Liver (tissue), 9 donors: Measurements from ENCODE around the gene FAM118A. TPM values are rescaled to one million over a fixed set of nuclear protein-coding genes. Genes with fewer than 3 reads are reported as not detected.
A peak's percentile ranks its signal among the peaks of the same experiment; 100 is the strongest.

Experiments
- DNase-seq: peaks from one replicate; pipeline ENCODE4 v3.0.0-alpha.2; 2017; ENCODE audit warnings: low spot score
- H3K27ac ChIP-seq, 2 donors: one replicate each; pipeline ENCODE4 v1.7.0; 2013; ENCODE audit warnings: inconsistent platforms in 2 of 2, low read length in 2 of 2, control low read depth in 1 of 2, low read depth in 1 of 2, mild to moderate bottlenecking in 1 of 2
- H3K27me3 ChIP-seq, 4 donors: one replicate each; pipeline versions ENCODE4 v1.6.1 to v1.7.0; 2013; ENCODE audit warnings: low read length in 3 of 4, inconsistent platforms in 1 of 4, mild to moderate bottlenecking in 1 of 4, moderate library complexity in 1 of 4; ENCODE audit not compliant: control insufficient read depth in 4 of 4, insufficient read depth in 4 of 4
- H3K36me3 ChIP-seq, 4 donors: one replicate each; pipeline versions ENCODE4 v1.6.1 to v1.7.0; 2013; ENCODE audit warnings: low read length in 3 of 4, mild to moderate bottlenecking in 3 of 4, low read depth in 1 of 4, moderate library complexity in 1 of 4; ENCODE audit not compliant: control insufficient read depth in 4 of 4, insufficient read depth in 3 of 4
- H3K4me1 ChIP-seq, 4 donors: one replicate each; pipeline versions ENCODE4 v1.6.1 to v1.7.0; 2013; ENCODE audit warnings: low read length in 3 of 4, mild to moderate bottlenecking in 3 of 4, moderate library complexity in 1 of 4; ENCODE audit not compliant: control insufficient read depth in 4 of 4, insufficient read depth in 4 of 4
- H3K4me3 ChIP-seq, 3 donors: one replicate each; pipeline versions ENCODE4 v1.6.1 to v1.7.0; 2013; ENCODE audit warnings: low read length in 3 of 3, control low read depth in 1 of 3, low read depth in 1 of 3, mild to moderate bottlenecking in 1 of 3
- H3K9ac ChIP-seq, 2 donors: one replicate each; pipeline ENCODE4 v1.7.0; 2013; ENCODE audit warnings: low read length in 2 of 2, mild to moderate bottlenecking in 2 of 2, moderate library complexity in 2 of 2, control low read depth in 1 of 2, low read depth in 1 of 2
- H3K9me3 ChIP-seq, 4 donors: one replicate each; pipeline versions ENCODE4 v1.6.1 to v1.7.0; 2013; ENCODE audit warnings: low read length in 3 of 4; ENCODE audit not compliant: control insufficient read depth in 4 of 4
- ATF3 ChIP-seq: IDR thresholded peaks from 2 replicates; pipeline ENCODE4 v1.6.1; 2016; ENCODE audit warnings: antibody characterized with exemption
- CTCF ChIP-seq: fragments of 150-350 bp; IDR thresholded peaks from 2 replicates; pipeline ENCODE4 v1.5.1; 2017; ENCODE audit warnings: improper control_type of control experiment, low read depth, low read length; ENCODE audit not compliant: missing input control
- EGR1 ChIP-seq, 2 donors: IDR thresholded peaks; 2 replicates each; pipeline ENCODE4 v1.6.1; 2016 to 2018; ENCODE audit warnings: antibody characterized with exemption in 2 of 2, low read depth in 2 of 2
- FOXA1 ChIP-seq: IDR thresholded peaks from 2 replicates; pipeline ENCODE4 v1.6.1; 2016; ENCODE audit warnings: antibody characterized with exemption
- FOXA2 ChIP-seq: IDR thresholded peaks from 2 replicates; pipeline ENCODE4 v1.6.1; 2016; ENCODE audit warnings: antibody characterized with exemption
- GABPA ChIP-seq, 2 donors: IDR thresholded peaks in 1 of 2; conservative IDR thresholded peaks in 1 of 2; 2 replicates each; pipeline ENCODE4 v1.6.1; 2016; ENCODE audit warnings: antibody characterized with exemption in 2 of 2, mild to moderate bottlenecking in 1 of 2, moderate library complexity in 1 of 2
- HNF4A ChIP-seq, 2 donors: conservative IDR thresholded peaks; 2 replicates each; pipeline ENCODE4 v1.6.1; 2016; ENCODE audit warnings: antibody characterized with exemption in 2 of 2, mild to moderate bottlenecking in 2 of 2
- HNF4G ChIP-seq: IDR thresholded peaks from 2 replicates; pipeline ENCODE4 v1.6.1; 2016; ENCODE audit warnings: antibody characterized with exemption
- JUND ChIP-seq, 2 donors: IDR thresholded peaks; 2 replicates each; pipeline ENCODE4 v1.6.1; 2016; ENCODE audit warnings: antibody characterized with exemption in 2 of 2
- NR2F2 ChIP-seq: IDR thresholded peaks from 2 replicates; pipeline ENCODE4 v1.6.1; 2016; ENCODE audit warnings: antibody characterized with exemption
- RAD21 ChIP-seq, 2 donors: IDR thresholded peaks; 2 replicates each; pipeline ENCODE4 v1.6.1; 2016; ENCODE audit warnings: antibody characterized with exemption in 2 of 2, mild to moderate bottlenecking in 2 of 2
- REST ChIP-seq: IDR thresholded peaks from 2 replicates; pipeline ENCODE4 v1.6.1; 2016; ENCODE audit warnings: antibody characterized with exemption, mild to moderate bottlenecking
- RXRA ChIP-seq, 2 donors: IDR thresholded peaks; 2 replicates each; pipeline ENCODE4 v1.6.1; 2017 to 2018; ENCODE audit warnings: antibody characterized with exemption in 2 of 2, mild to moderate bottlenecking in 1 of 2
- SP1 ChIP-seq: IDR thresholded peaks from 2 replicates; pipeline ENCODE4 v1.6.1; 2018; ENCODE audit warnings: antibody characterized with exemption, mild to moderate bottlenecking
- TAF1 ChIP-seq: conservative IDR thresholded peaks from 2 replicates; pipeline ENCODE4 v1.6.1; 2016; ENCODE audit warnings: antibody characterized with exemption, mild to moderate bottlenecking
- YY1 ChIP-seq: IDR thresholded peaks from 2 replicates; pipeline ENCODE4 v1.6.1; 2016; ENCODE audit warnings: antibody characterized with exemption, mild to moderate bottlenecking
- WGBS: extraction: QIAGEN DNeasy Blood & Tissue Kit; methylation state at CpG from one replicate; pipeline ENCODE4 v1.1.7; 2013; 5-methylcytosine and 5-hydroxymethylcytosine counted together
- polyA plus RNA-seq, 2 donors: library from polyadenylated mRNA; stranded (reverse) in 1 of 2; unstranded in 1 of 2; fragments of 200-250 nt in 1 of 2; fragments of >200 nt in 1 of 2; fragmentation: Nextera tagmentation in 1 of 2; extraction: Ambion mirVana in 1 of 2; gene quantifications; one replicate each; pipeline versions ENCODE4 v1.2.1 to v1.2.3, GENCODE V29; 2013 to 2015
- total RNA-seq, 2 donors: library from RNA; depleted of rRNA; stranded (reverse); fragments of >200 nt; gene quantifications; one replicate each; pipeline ENCODE4 v1.2.3, GENCODE V29; 2014
- donor health status: healthy.
- donor health status: healthy.
- donor health status: healthy.
- donor health status: healthy.
- donor health status: healthy.

FAM118A gene
- total and polyA plus RNA-seq, 4 donors: 4.7 to 36.0 (median 5.6) TPM

- DNase-seq: no peak
- 84% methylated on average over 5 of the region's 5 CpGs for WGBS
- Histone ChIP-seq H3K9me3 (no peaks in the 10 kb centered on the region), H3K4me1 (peaks cover 10 to 43% (median 33%) of the 10 kb centered on the region in 4 donors), H3K27me3 (no peaks in the 10 kb centered on the region), H3K36me3 (peaks cover 0 to 4% (median 2%) of the 10 kb centered on the region in 4 donors), H3K9ac (no peak overlapping the region), H3K4me3 (no peak overlapping the region), H3K27ac (no peak overlapping the region)
- TF ChIP-seq FOXA1: no peak
- no peak for TF ChIP-seq SP1
- TF ChIP-seq YY1: no peak
Measured at GRCh38 chr22:45334068-45334467, 24.3 kb downstream of the FAM118A start.

GRCh38 chr22:45334528-45334927 is 24.8 kb downstream of the FAM118A start:
- H3K4me1 ChIP-seq: peaks cover 8 to 39% (median 31%) of the 10 kb centered on the region in 4 donors
- H3K9ac ChIP-seq: no peak overlapping the region
- H3K4me3 ChIP-seq: no peak overlapping the region
- no peaks in the 10 kb centered on the region for H3K27me3 ChIP-seq
- H3K36me3 ChIP-seq: peaks cover 0 to 4% (median 2%) of the 10 kb centered on the region in 4 donors
- H3K27ac ChIP-seq: peak overlapping the region; percentile 37 to 66
- DNase-seq: no peak
- no peak for TF ChIP-seq RAD21 (IDR thresholded peaks at IDR 0.05)
- TF ChIP-seq NR2F2: no peak
- TF ChIP-seq RXRA (IDR thresholded peaks at IDR 0.05): no peak
- TF ChIP-seq GABPA (IDR thresholded peaks at IDR 0.05 in 1 of 2, conservative IDR thresholded peaks at IDR 0.05 in 1 of 2): no peak
- no peak for TF ChIP-seq SP1
- TF ChIP-seq TAF1: no peak
- TF ChIP-seq FOXA1: no peak
- no peak for TF ChIP-seq CTCF
- no peak for TF ChIP-seq JUND (IDR thresholded peaks at IDR 0.05)
- no peak for TF ChIP-seq YY1
- no peak for TF ChIP-seq HNF4G
- TF ChIP-seq REST: no peak
- WGBS: 58% methylated on average over 9 of the region's 9 CpGs
- H3K9me3 ChIP-seq: no peaks in the 10 kb centered on the region

- Histone ChIP-seq H3K36me3 (peaks cover 0 to 8% (median 2%) of the 10 kb centered on the region in 4 donors), H3K9ac (no peak overlapping the region), H3K4me3 (no peak overlapping the region), H3K9me3 (no peaks in the 10 kb centered on the region), H3K27ac (peak overlapping the region; percentile 37 to 66), H3K4me1 (peaks cover 7 to 36% (median 31%) of the 10 kb centered on the region in 4 donors), H3K27me3 (no peaks in the 10 kb centered on the region)
- DNase-seq: no peak
- 35% methylated on average over 26 of the region's 26 CpGs for WGBS
- TF ChIP-seq TAF1 (no peak), HNF4A (conservative IDR thresholded peaks at IDR 0.05) (peak; percentile 52 to 72), FOXA2 (peak; percentile 25), RXRA (IDR thresholded peaks at IDR 0.05) (peak; percentile 59 to 73), REST (peak; percentile 38), SP1 (peak; percentile 47), ATF3 (no peak), YY1 (peak; percentile 71), RAD21 (IDR thresholded peaks at IDR 0.05) (peak; percentile 45 to 71), EGR1 (IDR thresholded peaks at IDR 0.05; ENCODE audit: low read depth in 2 of 2) (no peak), FOXA1 (no peak), JUND (IDR thresholded peaks at IDR 0.05) (peak in 1 of 2 donors; percentile 33)
Measured at GRCh38 chr22:45335021-45335818, 25.5 kb downstream of the FAM118A start.
